ENCODE results near the gene MT1H. TPM values are rescaled to one million over a fixed set of nuclear protein-coding genes. Genes with fewer than 3 reads are reported as not detected.

The MT1H gene
- total RNA-seq, 1 experiment from 2014 or later = not detected

GRCh38 chr16:56643080-56643778 is 26.4 kb upstream of the MT1H start:
- intact Hi-C loops (cut with micrococcal nuclease) = no loop called here
- Histone ChIP-seq H3K4me2 (ENCODE audit: low read length) (peak overlapping the region; percentile 72), H3K27me3 (ENCODE audit: insufficient read depth, low read length) (no peaks in the 10 kb centered on the region), H3K36me3 (ENCODE audit: control insufficient read depth in 1 of 2, insufficient read depth in 2 of 2, low read length in 2 of 2) (no peaks in the 10 kb centered on the region), H3K4me3 (replicated peaks in 1 of 2; ENCODE audit: low read depth in 1 of 2, low read length in 2 of 2) (peak overlapping the region; percentile 28 to 46), H3K9me3 (ENCODE audit: control insufficient read depth in 1 of 2, insufficient read depth in 1 of 2, low read depth in 1 of 2, low read length in 2 of 2) (no peaks in the 10 kb centered on the region), H3K9ac (ENCODE audit: low read length) (peak overlapping the region; percentile 43), H3K4me1 (ENCODE audit: control insufficient read depth in 1 of 2, insufficient read depth in 2 of 2, low read length in 2 of 2) (peaks cover 11 to 21% of the 10 kb centered on the region in 2 experiments), H3K9me2 (ENCODE audit: insufficient read depth) (no peaks in the 10 kb centered on the region), H2AFZ (ENCODE audit: low read depth, low read length, poor library complexity, severe bottlenecking) (peak overlapping the region; percentile 46), H4K20me1 (ENCODE audit: insufficient read depth) (no peaks in the 10 kb centered on the region), H3K79me2 (ENCODE audit: insufficient read depth, low read length) (no peaks in the 10 kb centered on the region), H3K27ac (ENCODE audit: low read depth, low read length) (no peak overlapping the region; the same call in 1 of the 2 replicates)
- peak; percentile 100 for ATAC-seq
- BruUV-seq (replicated peaks) = TSS peak; percentile 69
- peak; percentile 78 for DNase-seq (ENCODE audit: low read depth, low spot score)
- ChIA-PET RAD21 (ENCODE audit: low non-redundant PET in 1 of 2, low total read pairs in 2 of 2, uncharacterized antibody in 2 of 2, unreplicated experiment in 2 of 2) (interaction anchor here (0.7 to 1.1 kb wide), 3 partner anchors 11 to 59 kb away, joined by 3 to 5 read pairs (median 4); no protein-coding TSS in a partner anchor), CTCF (interaction anchor here (0.6 to 2.4 kb wide), 10 partner anchors 13 to 1566 kb away, joined by 3 to 11 read pairs (median 3); no protein-coding TSS in a partner anchor), POLR2A (interaction anchor here (0.8 to 2.8 kb wide), 8 partner anchors 9 to 36 kb away, joined by 3 to 47 read pairs (median 4); partner anchors contain the start of genes MT1E and MT2A)
- TF ChIP-seq MAX (IDR thresholded peaks at IDR 0.05) (peak; percentile 83), RAD21 (IDR thresholded peaks at IDR 0.05; ENCODE audit: low read depth) (peak; percentile 81), YY1 (IDR thresholded peaks at IDR 0.05; ENCODE audit: extremely low read depth, insufficient replicate concordance, low read depth, low read length) (peak; percentile 21), CEBPB (IDR thresholded peaks at IDR 0.05; ENCODE audit: low read depth) (no peak), CTCF (IDR thresholded peaks at IDR 0.05 in 2 of 3, conservative IDR thresholded peaks at IDR 0.05 in 1 of 3; ENCODE audit: borderline replicate concordance in 1 of 3, insufficient read depth in 1 of 3, low read depth in 2 of 3, low read length in 2 of 3) (peak; percentile 43 to 51 (median 50); a peak in 5 of 6 replicates), TCF7L2 (IDR thresholded peaks at IDR 0.05; ENCODE audit: borderline replicate concordance, extremely low read depth, insufficient read depth, insufficient read length) (no peak), POLR2AphosphoS5 (IDR thresholded peaks at IDR 0.05; ENCODE audit: low read depth, low read length) (peak; percentile 50), EGR1 (IDR thresholded peaks at IDR 0.05; ENCODE audit: low read depth) (no peak), SIN3A (IDR thresholded peaks at IDR 0.05; ENCODE audit: low read depth) (no peak)

Data from HCT116 (cell line).